WERI-Rb-1 (cell line): ENCODE results near the gene GSE1.

Experiments used
- DNase-seq: peaks from one replicate; pipeline ENCODE4 v3.0.0-alpha.2; 2020
- H3K27ac ChIP-seq: fragments of 250-450 bp; sonication (Bioruptor Pico); 2 replicates; pipeline ENCODE4 v1.5.1; 2020; ENCODE audit warnings: mild to moderate bottlenecking, moderate library complexity
- H3K27me3 ChIP-seq: fragments of 250-450 bp; sonication (Bioruptor Pico); 2 replicates; pipeline ENCODE4 v1.5.1; 2021; ENCODE audit warnings: mild to moderate bottlenecking, low read depth, moderate library complexity; ENCODE audit not compliant: insufficient read depth, severe bottlenecking
- H3K36me3 ChIP-seq: fragments of 250-450 bp; sonication (Bioruptor Pico); 2 replicates; pipeline ENCODE4 v1.5.1; 2020; ENCODE audit warnings: mild to moderate bottlenecking, moderate library complexity
- H3K4me3 ChIP-seq: 2 replicates; pipeline ENCODE4 v1.5.1; 2011; ENCODE audit warnings: low read depth, mild to moderate bottlenecking, control low read depth, low read length
- H3K9me3 ChIP-seq: fragments of 250-450 bp; sonication (Bioruptor Pico); 2 replicates; pipeline ENCODE4 v1.5.1; 2021; ENCODE audit warnings: mild to moderate bottlenecking, moderate library complexity; ENCODE audit not compliant: severe bottlenecking
- TF ChIP-seq, protein P1 (sequence below): IDR thresholded peaks from 2 replicates; pipeline ENCODE4 v1.5.1; 2011; ENCODE audit warnings: low read depth, mild to moderate bottlenecking, control low read depth, inconsistent platforms, low read length

Gene GSE1

GRCh38 chr16:85697431-85697830 lies 84.3 kb downstream of the GSE1 start:
- Histone ChIP-seq H3K4me3 (no peak overlapping the region), H3K27me3 (no peaks in the 10 kb centered on the region), H3K27ac (no peak overlapping the region), H3K9me3 (no peaks in the 10 kb centered on the region), H3K36me3 (no peaks in the 10 kb centered on the region)
- TF ChIP-seq, protein P1, sequence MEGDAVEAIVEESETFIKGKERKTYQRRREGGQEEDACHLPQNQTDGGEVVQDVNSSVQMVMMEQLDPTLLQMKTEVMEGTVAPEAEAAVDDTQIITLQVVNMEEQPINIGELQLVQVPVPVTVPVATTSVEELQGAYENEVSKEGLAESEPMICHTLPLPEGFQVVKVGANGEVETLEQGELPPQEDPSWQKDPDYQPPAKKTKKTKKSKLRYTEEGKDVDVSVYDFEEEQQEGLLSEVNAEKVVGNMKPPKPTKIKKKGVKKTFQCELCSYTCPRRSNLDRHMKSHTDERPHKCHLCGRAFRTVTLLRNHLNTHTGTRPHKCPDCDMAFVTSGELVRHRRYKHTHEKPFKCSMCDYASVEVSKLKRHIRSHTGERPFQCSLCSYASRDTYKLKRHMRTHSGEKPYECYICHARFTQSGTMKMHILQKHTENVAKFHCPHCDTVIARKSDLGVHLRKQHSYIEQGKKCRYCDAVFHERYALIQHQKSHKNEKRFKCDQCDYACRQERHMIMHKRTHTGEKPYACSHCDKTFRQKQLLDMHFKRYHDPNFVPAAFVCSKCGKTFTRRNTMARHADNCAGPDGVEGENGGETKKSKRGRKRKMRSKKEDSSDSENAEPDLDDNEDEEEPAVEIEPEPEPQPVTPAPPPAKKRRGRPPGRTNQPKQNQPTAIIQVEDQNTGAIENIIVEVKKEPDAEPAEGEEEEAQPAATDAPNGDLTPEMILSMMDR = no peak
- no peak for DNase-seq

DNA sequence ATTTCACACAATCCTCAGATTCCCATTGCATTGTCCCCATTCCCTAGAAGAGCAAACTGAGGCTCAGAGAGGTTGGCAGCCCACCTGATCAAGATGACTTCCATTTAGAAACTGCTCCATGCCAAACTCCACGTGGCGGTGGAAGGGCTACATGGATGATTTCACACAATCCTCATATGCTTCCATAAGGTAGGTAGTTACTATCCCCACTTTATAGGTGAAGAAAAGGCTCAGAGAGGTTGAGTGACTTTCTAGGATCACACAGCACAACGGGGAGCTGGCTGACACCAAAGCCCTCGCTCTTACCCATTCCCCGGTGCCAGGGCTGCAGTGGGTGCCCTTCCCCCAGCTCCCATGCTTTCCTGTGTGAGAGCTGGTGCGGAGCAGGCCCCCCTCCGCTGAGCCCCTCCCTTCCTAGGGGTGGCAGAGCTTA lies 85.4 kb downstream of the GSE1 start:
- Histone ChIP-seq H3K27ac (no peak overlapping the region), H3K4me3 (no peak overlapping the region), H3K36me3 (no peaks in the 10 kb centered on the region), H3K9me3 (no peaks in the 10 kb centered on the region), H3K27me3 (no peaks in the 10 kb centered on the region)
- TF ChIP-seq, protein P1 = no peak
- DNase-seq = no peak

GRCh38 chr16:85698935-85699558 lies 85.9 kb downstream of the GSE1 start:
- H3K27me3 ChIP-seq = no peaks in the 10 kb centered on the region
- no peaks in the 10 kb centered on the region for H3K9me3 ChIP-seq
- no peak overlapping the region for H3K27ac ChIP-seq
- TF ChIP-seq, protein P1 = no peak
- no peaks in the 10 kb centered on the region for H3K36me3 ChIP-seq
- DNase-seq = no peak
- H3K4me3 ChIP-seq = no peak overlapping the region

GRCh38 chr16:85699628-85700027 lies 86.5 kb downstream of the GSE1 start:
- TF ChIP-seq, protein P1 = no peak
- Histone ChIP-seq H3K4me3 (no peak overlapping the region), H3K36me3 (no peaks in the 10 kb centered on the region), H3K27ac (no peak overlapping the region), H3K27me3 (no peaks in the 10 kb centered on the region), H3K9me3 (no peaks in the 10 kb centered on the region)
- DNase-seq = no peak

GRCh38 chr16:85704011-85704410 lies 90.9 kb downstream of the GSE1 start:
- no peak overlapping the region for H3K4me3 ChIP-seq
- H3K36me3 ChIP-seq = no peaks in the 10 kb centered on the region
- no peaks in the 10 kb centered on the region for H3K9me3 ChIP-seq
- no peaks in the 10 kb centered on the region for H3K27me3 ChIP-seq
- TF ChIP-seq, protein P1 = no peak
- no peak for DNase-seq
- no peak overlapping the region for H3K27ac ChIP-seq
